Hematopoietic multipotent progenitor cell treated with erythropoietin and hydrocortisone succinate and interleukin-3 and kit ligand, for 17 days (in vitro differentiated cells): ENCODE measurements around the gene CAPZB.

Source experiments
- DNase-seq: peaks from one replicate; pipeline ENCODE4 v3.0.0-alpha.2; 2015; ENCODE audit warnings: low spot score

The CAPZB gene

GRCh38 chr1:19385221-19385620 is 100.1 kb downstream of the CAPZB start:
- no peak for DNase-seq

- DNase-seq, result no peak
These were observed 100.6 kb downstream of the CAPZB start for GRCh38 chr1:19384772-19385187.

GRCh38 chr1:19384113-19384512 is 101.2 kb downstream of the CAPZB start:
- DNase-seq, result no peak

GRCh38 chr1:19382222-19382621 is 103.1 kb downstream of the CAPZB start:
- DNase-seq, result no peak

GRCh38 chr1:19381261-19381660 is 104.1 kb downstream of the CAPZB start:
- no peak for DNase-seq

GRCh38 chr1:19377812-19378718 is 107.3 kb downstream of the CAPZB start:
- DNase-seq, result no peak

- DNase-seq, result no peak
These were observed 108.6 kb downstream of the CAPZB start for GRCh38 chr1:19376428-19377372.

GRCh38 chr1:19375631-19376400 is 109.5 kb downstream of the CAPZB start:
- no peak for DNase-seq

- DNase-seq, result no peak
These were observed 110.4 kb downstream of the CAPZB start for GRCh38 chr1:19374926-19375325.

- DNase-seq, result no peak
These were observed 111.1 kb downstream of the CAPZB start for GRCh38 chr1:19374083-19374801.

GRCh38 chr1:19373211-19374082 is 111.9 kb downstream of the CAPZB start:
- DNase-seq, result no peak

- DNase-seq, result no peak
These were observed 112.7 kb downstream of the CAPZB start for GRCh38 chr1:19372602-19373001.

GRCh38 chr1:19372136-19372514 is 113.2 kb downstream of the CAPZB start:
- DNase-seq, result no peak

- no peak for DNase-seq
These were observed 113.9 kb downstream of the CAPZB start for GRCh38 chr1:19371226-19372135.

GRCh38 chr1:19370453-19371170 is 114.7 kb downstream of the CAPZB start:
- DNase-seq, result no peak

- no peak for DNase-seq
These were observed 115.8 kb downstream of the CAPZB start for GRCh38 chr1:19369396-19370090.

- DNase-seq, result no peak
These were observed 116.4 kb downstream of the CAPZB start for GRCh38 chr1:19368964-19369363.

GRCh38 chr1:19368050-19368449 is 117.3 kb downstream of the CAPZB start:
- DNase-seq, result no peak
